Peyer's patch (tissue), 4 donors: ENCODE measurements around the gene STX18. TPM values are rescaled to one million over a fixed set of nuclear protein-coding genes. Genes with fewer than 3 reads are reported as not detected.

Experiments used
- DNase-seq, 3 donors: peaks; one replicate each; pipeline ENCODE4 v3.0.0-alpha.2; 2017 to 2019
- H3K27ac ChIP-seq, 4 donors: fragments of 200-600 bp; sonication (generic); one replicate each; pipeline ENCODE4 v1.5.1; 2016 to 2019
- H3K27me3 ChIP-seq, 2 donors: fragments of 200-600 bp; sonication (generic); one replicate each; pipeline ENCODE4 v1.5.1; 2019
- H3K36me3 ChIP-seq, 3 donors: fragments of 200-600 bp; sonication (generic); one replicate each; pipeline ENCODE4 v1.5.1; 2016 to 2019
- H3K4me1 ChIP-seq, 4 donors: fragments of 200-600 bp; sonication (generic); one replicate each; pipeline ENCODE4 v1.5.1; 2016 to 2019
- H3K4me3 ChIP-seq, 4 donors: fragments of 200-600 bp; sonication (generic); 1 replicate in 3 of 4; 2 replicates in 1 of 4; pipeline ENCODE4 v1.5.1; 2016 to 2019; ENCODE audit warnings: mild to moderate bottlenecking in 1 of 4
- H3K9me3 ChIP-seq, 4 donors: fragments of 200-600 bp; sonication (generic); one replicate each; pipeline ENCODE4 v1.5.1; 2016 to 2019; ENCODE audit warnings: mild to moderate bottlenecking in 1 of 4
- POLR2A ChIP-seq, 2 donors: fragments of 450-650 bp; IDR thresholded peaks; one replicate each; pipeline ENCODE4 v1.5.1; 2017; ENCODE audit warnings: antibody characterized with exemption in 2 of 2, mild to moderate bottlenecking in 2 of 2, moderate library complexity in 2 of 2
- total RNA-seq, 4 donors: library from RNA; depleted of rRNA; stranded (reverse); fragments of >200 nt; gene quantifications; one replicate each; pipeline ENCODE4 v1.1.0, GENCODE V29; 2016
- TF ChIP-seq, protein P1 (sequence below), 6 experiments: fragments of 450-650 bp in 4 of 6; fragments of 200-600 bp in 2 of 6; sonication (generic) in 1 of 6; IDR thresholded peaks; one replicate each; pipeline ENCODE4 v1.5.1; 2017 to 2019; ENCODE audit warnings: antibody characterized with exemption in 6 of 6, mild to moderate bottlenecking in 3 of 6, moderate library complexity in 1 of 6

Gene STX18
- total RNA-seq, 4 donors from 2014 or later: 33.0 to 56.0 (median 42.3) TPM

- no peaks in the 10 kb centered on the region for H3K9me3 ChIP-seq
- DNase-seq: peak; percentile 55 to 91 (median 58)
- TF ChIP-seq POLR2A (IDR thresholded peaks at IDR 0.05): no peak
- TF ChIP-seq, protein P1, sequence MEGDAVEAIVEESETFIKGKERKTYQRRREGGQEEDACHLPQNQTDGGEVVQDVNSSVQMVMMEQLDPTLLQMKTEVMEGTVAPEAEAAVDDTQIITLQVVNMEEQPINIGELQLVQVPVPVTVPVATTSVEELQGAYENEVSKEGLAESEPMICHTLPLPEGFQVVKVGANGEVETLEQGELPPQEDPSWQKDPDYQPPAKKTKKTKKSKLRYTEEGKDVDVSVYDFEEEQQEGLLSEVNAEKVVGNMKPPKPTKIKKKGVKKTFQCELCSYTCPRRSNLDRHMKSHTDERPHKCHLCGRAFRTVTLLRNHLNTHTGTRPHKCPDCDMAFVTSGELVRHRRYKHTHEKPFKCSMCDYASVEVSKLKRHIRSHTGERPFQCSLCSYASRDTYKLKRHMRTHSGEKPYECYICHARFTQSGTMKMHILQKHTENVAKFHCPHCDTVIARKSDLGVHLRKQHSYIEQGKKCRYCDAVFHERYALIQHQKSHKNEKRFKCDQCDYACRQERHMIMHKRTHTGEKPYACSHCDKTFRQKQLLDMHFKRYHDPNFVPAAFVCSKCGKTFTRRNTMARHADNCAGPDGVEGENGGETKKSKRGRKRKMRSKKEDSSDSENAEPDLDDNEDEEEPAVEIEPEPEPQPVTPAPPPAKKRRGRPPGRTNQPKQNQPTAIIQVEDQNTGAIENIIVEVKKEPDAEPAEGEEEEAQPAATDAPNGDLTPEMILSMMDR (IDR thresholded peaks at IDR 0.05): peak; percentile 65 to 93 (median 90)
- no peak overlapping the region for H3K4me3 ChIP-seq
- H3K4me1 ChIP-seq: peaks cover 0 to 6% (median 0%) of the 10 kb centered on the region in 4 donors
- no peaks in the 10 kb centered on the region for H3K36me3 ChIP-seq
- H3K27ac ChIP-seq: no peak overlapping the region
- no peaks in the 10 kb centered on the region for H3K27me3 ChIP-seq
These were observed 53.1 kb downstream of the STX18 start for GRCh38 chr4:4488405-4489404.

- Histone ChIP-seq H3K27ac (no peak overlapping the region), H3K27me3 (no peaks in the 10 kb centered on the region), H3K4me1 (peaks cover 0 to 6% (median 0%) of the 10 kb centered on the region in 4 donors), H3K9me3 (no peaks in the 10 kb centered on the region), H3K4me3 (no peak overlapping the region), H3K36me3 (no peaks in the 10 kb centered on the region)
- no peak for TF ChIP-seq POLR2A (IDR thresholded peaks at IDR 0.05)
- TF ChIP-seq, protein P1 (IDR thresholded peaks at IDR 0.05): no peak
- DNase-seq: no peak
These were observed 54.9 kb downstream of the STX18 start for GRCh38 chr4:4486969-4487368.

DNA sequence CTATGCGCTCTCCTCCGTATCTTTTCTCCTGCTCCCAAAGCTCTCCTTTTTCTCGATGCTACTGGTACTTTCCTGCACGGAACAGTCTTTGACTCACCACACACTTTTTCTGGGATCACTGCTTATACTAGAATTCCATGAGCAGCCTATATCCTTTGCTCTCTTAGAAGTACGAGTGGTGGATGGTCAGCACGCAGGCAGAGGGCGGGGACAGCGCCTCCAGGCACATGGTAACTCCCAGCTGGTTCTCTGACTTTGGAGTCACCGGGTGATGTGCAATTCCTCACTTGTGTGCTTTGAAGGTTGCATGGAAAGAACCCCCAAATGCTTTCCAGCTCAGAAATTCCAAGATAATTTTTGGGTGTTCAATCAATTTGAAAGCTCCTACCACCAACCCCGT is 56.0 kb downstream of the STX18 start:
- Histone ChIP-seq H3K27ac (no peak overlapping the region), H3K36me3 (no peaks in the 10 kb centered on the region), H3K27me3 (no peaks in the 10 kb centered on the region), H3K4me1 (peaks cover 0 to 6% (median 0%) of the 10 kb centered on the region in 4 donors), H3K9me3 (no peaks in the 10 kb centered on the region), H3K4me3 (no peak overlapping the region)
- no peak for DNase-seq
- no peak for TF ChIP-seq POLR2A (IDR thresholded peaks at IDR 0.05)
- TF ChIP-seq, protein P1 (IDR thresholded peaks at IDR 0.05): no peak

DNA sequence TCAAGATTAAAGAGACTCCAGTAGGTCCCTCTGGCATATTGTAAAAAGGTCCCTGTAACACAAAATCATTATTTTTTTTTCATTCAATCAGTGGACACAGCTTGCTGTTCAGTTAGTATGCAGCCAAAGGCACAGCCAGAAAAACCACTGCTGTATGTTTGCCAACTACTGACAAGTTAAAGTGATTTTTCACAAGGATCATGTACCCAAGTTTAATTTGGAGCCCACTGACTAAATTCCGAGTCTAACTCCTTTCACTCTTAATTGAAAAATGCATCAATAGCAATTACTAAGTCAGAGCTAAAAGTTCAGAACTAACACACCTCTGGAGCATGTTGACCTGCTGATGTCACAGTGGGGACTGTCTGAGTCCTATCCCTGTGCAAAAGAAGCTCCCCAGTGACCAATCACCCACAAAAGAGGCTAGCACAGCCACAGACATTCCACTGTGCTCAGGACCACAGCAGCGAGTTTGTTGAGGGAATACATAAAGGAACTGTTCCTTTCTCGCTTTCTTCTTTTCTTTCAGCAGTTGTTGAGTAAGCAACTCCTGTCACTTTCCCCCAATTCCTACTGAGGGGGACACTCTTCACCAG is 60.4 kb downstream of the STX18 start:
- DNase-seq: no peak
- no peak overlapping the region for H3K4me3 ChIP-seq
- no peak overlapping the region for H3K27ac ChIP-seq
- no peaks in the 10 kb centered on the region for H3K36me3 ChIP-seq
- H3K9me3 ChIP-seq: no peaks in the 10 kb centered on the region
- TF ChIP-seq POLR2A (IDR thresholded peaks at IDR 0.05): no peak
- TF ChIP-seq, protein P1 (IDR thresholded peaks at IDR 0.05): no peak
- H3K4me1 ChIP-seq: peaks cover 0 to 11% (median 0%) of the 10 kb centered on the region in 4 donors
- H3K27me3 ChIP-seq: no peaks in the 10 kb centered on the region

DNA sequence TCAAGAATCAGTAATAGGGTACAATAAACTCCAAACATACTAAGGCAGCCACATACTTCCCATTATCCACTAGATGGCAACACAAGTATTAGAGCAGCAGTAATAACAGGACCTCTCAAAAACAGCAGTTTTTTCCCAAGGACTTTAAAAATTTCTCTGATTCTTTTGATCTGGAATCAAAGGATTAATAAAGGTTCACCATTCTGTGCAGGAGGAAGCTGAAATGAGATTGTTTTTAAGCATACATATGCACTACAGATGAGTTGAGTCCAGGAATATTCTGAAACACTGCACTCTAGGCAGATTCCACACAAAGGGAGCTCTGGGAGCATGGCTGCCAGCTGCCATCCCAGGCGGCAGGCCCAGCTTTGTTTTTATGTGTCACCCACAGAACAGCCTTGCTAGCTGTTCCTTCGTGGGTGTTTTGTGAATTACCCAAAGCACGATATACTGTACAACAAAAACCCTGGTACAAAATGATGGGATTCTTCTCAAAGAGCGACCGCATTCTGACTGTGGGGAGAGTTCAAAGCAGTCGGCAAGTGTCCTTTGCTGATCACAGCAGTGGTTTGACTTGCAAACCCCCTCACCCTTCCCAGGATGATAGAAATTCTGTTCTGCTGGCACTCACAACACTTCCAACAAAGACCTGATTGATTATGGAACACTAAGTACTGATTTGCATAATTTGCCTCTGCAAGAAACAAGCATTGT is 61.0 kb downstream of the STX18 start:
- Histone ChIP-seq H3K4me1 (peaks cover 0 to 11% (median 0%) of the 10 kb centered on the region in 4 donors), H3K27me3 (no peaks in the 10 kb centered on the region), H3K27ac (no peak overlapping the region), H3K36me3 (no peaks in the 10 kb centered on the region), H3K9me3 (no peaks in the 10 kb centered on the region), H3K4me3 (no peak overlapping the region)
- TF ChIP-seq, protein P1 (IDR thresholded peaks at IDR 0.05): peak in 4 of 6 experiments; percentile 11 to 32 (median 24)
- TF ChIP-seq POLR2A (IDR thresholded peaks at IDR 0.05): no peak
- DNase-seq: no peak
